Suprapubic skin (tissue), 4 donors: ENCODE measurements around the gene NEK2.

ENCODE experiments used
- CTCF ChIP-seq, 2 donors: fragments of 200-600 bp in 1 of 2; fragments of 450-650 bp in 1 of 2; sonication (generic) in 1 of 2; IDR thresholded peaks; one replicate each; pipeline ENCODE4 v1.5.1; 2016 to 2019; ENCODE audit warnings: antibody characterized with exemption in 2 of 2, mild to moderate bottlenecking in 1 of 2, moderate library complexity in 1 of 2
- EP300 ChIP-seq: sonication (generic); formaldehyde crosslinking; IDR thresholded peaks from one replicate; pipeline ENCODE4 v1.6.1; 2017; ENCODE audit warnings: antibody characterized with exemption
- POLR2A ChIP-seq, 2 donors: fragments of 450-650 bp; IDR thresholded peaks; one replicate each; pipeline ENCODE4 v1.6.1; 2017; ENCODE audit warnings: antibody characterized with exemption in 2 of 2, mild to moderate bottlenecking in 2 of 2, moderate library complexity in 2 of 2
- POLR2AphosphoS5 ChIP-seq, 3 donors: sonication (generic); formaldehyde crosslinking; IDR thresholded peaks; one replicate each; pipeline ENCODE4 v1.6.1; 2017; ENCODE audit warnings: antibody characterized with exemption in 3 of 3

- TF ChIP-seq POLR2A (IDR thresholded peaks at IDR 0.05): no peak
- TF ChIP-seq CTCF (IDR thresholded peaks at IDR 0.05): no peak
- TF ChIP-seq EP300: no peak
- TF ChIP-seq POLR2AphosphoS5 (IDR thresholded peaks at IDR 0.05): no peak
Measured at GRCh38 chr1:211616965-211617297, 58.5 kb downstream of the NEK2 start.
